Skeletal muscle satellite cell (primary cell): Measurements from ENCODE around the gene RBM20.
A peak's percentile ranks its signal among the peaks of the same experiment; 100 is the strongest.

Source experiments
- H3K27me3 ChIP-seq: 2 replicates; pipeline ENCODE4 v1.7.0; 2013; ENCODE audit warnings: low read length; ENCODE audit not compliant: control insufficient read depth, insufficient read depth
- H3K36me3 ChIP-seq: 2 replicates; pipeline ENCODE4 v1.7.0; 2013; ENCODE audit warnings: mild to moderate bottlenecking, control low read depth, low read length; ENCODE audit not compliant: insufficient read depth
- H3K4me1 ChIP-seq: 2 replicates; pipeline ENCODE4 v1.7.0; 2013; ENCODE audit warnings: low read length; ENCODE audit not compliant: control insufficient read depth, insufficient read depth
- H3K4me2 ChIP-seq: 2 replicates; pipeline ENCODE4 v1.7.0; 2013; ENCODE audit warnings: mild to moderate bottlenecking, low read length
- H3K4me3 ChIP-seq: 2 replicates; pipeline ENCODE4 v1.7.0; 2013; ENCODE audit warnings: low read length
- H3K9ac ChIP-seq: 2 replicates; pipeline ENCODE4 v1.7.0; 2013; ENCODE audit warnings: mild to moderate bottlenecking, low read depth, low read length, moderate library complexity
- H3K9me3 ChIP-seq: replicated peaks from 2 replicates; pipeline ENCODE4 v1.7.0; 2013; ENCODE audit warnings: mild to moderate bottlenecking, control low read depth, low read length

The RBM20 gene

GRCh38 chr10:110802551-110803238 is 158.6 kb downstream of the RBM20 start:
- Histone ChIP-seq H3K4me2 (peak overlapping the region; percentile 67), H3K4me1 (peaks cover 26% of the 10 kb centered on the region), H3K27me3 (peaks cover 9% of the 10 kb centered on the region), H3K36me3 (no peaks in the 10 kb centered on the region), H3K4me3 (no peak overlapping the region), H3K9me3 (no peaks in the 10 kb centered on the region), H3K9ac (no peak overlapping the region)

GRCh38 chr10:110803239-110803749 is 159.2 kb downstream of the RBM20 start:
- H3K9me3 ChIP-seq = no peaks in the 10 kb centered on the region
- peaks cover 26% of the 10 kb centered on the region for H3K4me1 ChIP-seq
- no peak overlapping the region for H3K9ac ChIP-seq
- peak overlapping the region; percentile 67 for H3K4me2 ChIP-seq
- H3K27me3 ChIP-seq = peaks cover 9% of the 10 kb centered on the region
- no peaks in the 10 kb centered on the region for H3K36me3 ChIP-seq
- no peak overlapping the region for H3K4me3 ChIP-seq

- no peaks in the 10 kb centered on the region for H3K9me3 ChIP-seq
- H3K9ac ChIP-seq = no peak overlapping the region
- H3K4me1 ChIP-seq = peaks cover 26% of the 10 kb centered on the region
- H3K4me2 ChIP-seq = peak overlapping the region; percentile 45
- no peaks in the 10 kb centered on the region for H3K36me3 ChIP-seq
- peaks cover 9% of the 10 kb centered on the region for H3K27me3 ChIP-seq
- no peak overlapping the region for H3K4me3 ChIP-seq
Observed at GRCh38 chr10:110803830-110804338, 159.7 kb downstream of the RBM20 start.

- no peak overlapping the region for H3K9ac ChIP-seq
- no peaks in the 10 kb centered on the region for H3K9me3 ChIP-seq
- H3K4me3 ChIP-seq = no peak overlapping the region
- no peak overlapping the region for H3K4me2 ChIP-seq
- H3K36me3 ChIP-seq = no peaks in the 10 kb centered on the region
- H3K4me1 ChIP-seq = peaks cover 26% of the 10 kb centered on the region
- H3K27me3 ChIP-seq = peaks cover 9% of the 10 kb centered on the region
Observed at GRCh38 chr10:110804376-110804775, 160.2 kb downstream of the RBM20 start.

- Histone ChIP-seq H3K9ac (no peak overlapping the region), H3K4me3 (no peak overlapping the region), H3K9me3 (no peaks in the 10 kb centered on the region), H3K4me2 (no peak overlapping the region), H3K36me3 (no peaks in the 10 kb centered on the region), H3K27me3 (peaks cover 3% of the 10 kb centered on the region), H3K4me1 (peaks cover 26% of the 10 kb centered on the region)
Observed at GRCh38 chr10:110805292-110805691, 161.2 kb downstream of the RBM20 start.

GRCh38 chr10:110806335-110806734 is 162.2 kb downstream of the RBM20 start:
- no peaks in the 10 kb centered on the region for H3K36me3 ChIP-seq
- no peak overlapping the region for H3K9ac ChIP-seq
- H3K27me3 ChIP-seq = peaks cover 2% of the 10 kb centered on the region
- H3K9me3 ChIP-seq = no peaks in the 10 kb centered on the region
- H3K4me3 ChIP-seq = no peak overlapping the region
- no peak overlapping the region for H3K4me2 ChIP-seq
- H3K4me1 ChIP-seq = peaks cover 26% of the 10 kb centered on the region

GRCh38 chr10:110808123-110808522 is 164.0 kb downstream of the RBM20 start:
- Histone ChIP-seq H3K4me1 (peaks cover 11% of the 10 kb centered on the region), H3K36me3 (no peaks in the 10 kb centered on the region), H3K4me2 (no peak overlapping the region), H3K9me3 (no peaks in the 10 kb centered on the region), H3K27me3 (peaks cover 2% of the 10 kb centered on the region), H3K9ac (no peak overlapping the region), H3K4me3 (no peak overlapping the region)

GRCh38 chr10:110808615-110809014 is 164.5 kb downstream of the RBM20 start:
- H3K4me3 ChIP-seq = no peak overlapping the region
- H3K9me3 ChIP-seq = no peaks in the 10 kb centered on the region
- H3K4me1 ChIP-seq = peaks cover 6% of the 10 kb centered on the region
- H3K27me3 ChIP-seq = peaks cover 2% of the 10 kb centered on the region
- H3K4me2 ChIP-seq = no peak overlapping the region
- no peaks in the 10 kb centered on the region for H3K36me3 ChIP-seq
- H3K9ac ChIP-seq = no peak overlapping the region

GRCh38 chr10:110810625-110811024 is 166.5 kb downstream of the RBM20 start:
- Histone ChIP-seq H3K36me3 (no peaks in the 10 kb centered on the region), H3K4me2 (no peak overlapping the region), H3K9ac (no peak overlapping the region), H3K4me1 (no peaks in the 10 kb centered on the region), H3K4me3 (no peak overlapping the region), H3K27me3 (peaks cover 8% of the 10 kb centered on the region), H3K9me3 (no peaks in the 10 kb centered on the region)

GRCh38 chr10:110811791-110812581 is 167.8 kb downstream of the RBM20 start:
- Histone ChIP-seq H3K36me3 (no peaks in the 10 kb centered on the region), H3K4me1 (no peaks in the 10 kb centered on the region), H3K27me3 (peaks cover 17% of the 10 kb centered on the region), H3K4me3 (no peak overlapping the region), H3K9me3 (no peaks in the 10 kb centered on the region), H3K9ac (no peak overlapping the region), H3K4me2 (no peak overlapping the region)

- Histone ChIP-seq H3K4me2 (no peak overlapping the region), H3K4me1 (no peaks in the 10 kb centered on the region), H3K4me3 (no peak overlapping the region), H3K27me3 (peaks cover 17% of the 10 kb centered on the region), H3K9me3 (no peaks in the 10 kb centered on the region), H3K9ac (no peak overlapping the region), H3K36me3 (no peaks in the 10 kb centered on the region)
Observed at GRCh38 chr10:110812583-110812982, 168.4 kb downstream of the RBM20 start.
